Activated T-helper 1 cell treated with anti-CD3 and anti-CD28 coated beads, Interleukin-2, amount 50 U/mL, for 16 hours (primary cell): ENCODE measurements around the gene TSC22D2.

ENCODE experiments used
- DNase-seq, 2 donors: peaks; one replicate each; pipeline ENCODE4 v3.0.0-alpha.2; 2020; ENCODE audit warnings: low read depth in 1 of 2, low spot score in 1 of 2

Gene TSC22D2

DNA sequence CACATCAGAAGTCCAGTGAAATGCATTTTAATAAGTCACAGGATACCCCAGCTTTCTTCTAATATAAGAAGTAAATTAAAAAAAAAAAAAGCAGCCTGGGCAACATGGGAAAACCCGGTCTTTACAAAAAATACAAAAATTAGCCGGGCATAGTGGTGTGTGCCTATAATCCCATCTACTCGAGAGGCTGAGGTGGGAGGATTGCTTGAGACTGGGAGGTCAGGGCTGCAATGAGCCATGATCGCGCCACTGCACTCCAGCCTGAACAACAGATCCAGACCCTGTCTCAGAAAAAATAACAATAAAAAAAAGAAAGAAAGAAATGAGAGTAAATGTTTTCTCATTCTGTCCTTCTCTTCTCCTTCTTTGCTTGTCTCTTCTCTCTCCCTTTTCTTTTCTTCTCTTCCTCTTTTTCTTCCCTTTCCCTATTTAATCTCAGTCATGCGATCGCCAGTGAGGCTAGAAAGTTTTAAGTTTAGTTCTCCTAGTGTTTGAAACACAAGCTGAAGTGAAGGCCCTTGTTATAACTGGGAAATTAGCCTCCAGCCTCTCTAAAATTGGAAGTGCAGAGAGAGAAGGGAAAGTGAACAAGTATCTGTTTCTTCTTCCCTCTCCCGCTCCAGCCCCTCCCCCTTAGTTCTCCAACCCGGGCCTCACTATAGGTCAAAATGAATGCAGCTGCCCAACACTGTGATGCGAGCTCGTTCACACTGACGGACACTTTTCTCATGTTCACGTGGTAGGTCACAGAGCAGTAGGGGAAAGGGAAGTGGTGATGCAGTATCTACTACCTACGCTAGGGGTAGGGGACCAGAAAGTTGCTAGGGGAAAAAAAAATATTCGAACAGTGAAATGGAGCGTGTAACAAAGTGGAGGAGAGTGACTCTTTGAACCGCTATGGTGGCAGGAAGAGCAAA is 23.5 kb upstream of the TSC22D2 start:
- no peak for DNase-seq

DNA sequence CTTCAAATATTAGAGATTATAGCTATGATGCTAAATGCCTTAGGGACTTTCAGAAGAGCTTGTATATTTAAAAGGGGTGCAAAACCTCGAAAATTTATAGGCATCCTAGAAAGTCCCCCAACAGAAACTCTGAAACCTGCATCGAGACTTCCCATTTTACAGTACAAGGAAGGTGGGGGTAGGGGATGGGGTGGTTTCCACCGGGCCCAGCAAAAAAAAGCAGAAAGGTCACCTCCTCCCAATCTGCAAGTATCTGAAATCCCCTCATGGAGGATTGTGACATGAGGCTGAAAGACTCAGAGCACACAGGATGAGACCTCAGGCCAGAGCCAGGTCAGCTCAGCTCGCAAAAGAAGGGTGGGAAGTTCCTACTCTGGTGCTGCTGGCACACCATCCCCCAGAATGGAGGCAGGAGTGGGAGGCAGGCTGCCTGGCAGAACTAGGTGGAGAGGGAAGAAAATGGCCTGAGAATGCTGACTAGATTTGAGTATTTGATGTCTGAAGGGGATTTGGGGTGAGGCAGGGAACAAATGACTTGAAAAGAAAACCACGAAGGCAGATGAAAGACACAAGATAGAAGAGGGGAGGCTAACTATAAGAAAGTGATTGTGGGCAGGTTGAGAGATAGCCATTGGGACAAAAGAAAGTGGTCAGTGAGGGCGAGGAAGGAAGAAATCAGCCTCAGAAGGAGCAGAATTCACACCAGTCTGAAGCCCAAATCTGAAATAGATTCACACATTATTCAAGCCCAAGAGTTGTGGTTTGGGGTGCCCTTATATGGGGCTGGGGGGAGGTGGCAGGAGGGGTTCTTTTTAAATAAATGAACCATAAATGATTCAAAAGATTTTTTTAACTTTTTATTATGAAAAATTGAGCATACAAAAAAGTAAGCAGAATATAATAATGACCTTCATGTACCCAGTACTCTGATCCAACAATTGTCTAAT is 22.5 kb upstream of the TSC22D2 start:
- no peak for DNase-seq

DNA sequence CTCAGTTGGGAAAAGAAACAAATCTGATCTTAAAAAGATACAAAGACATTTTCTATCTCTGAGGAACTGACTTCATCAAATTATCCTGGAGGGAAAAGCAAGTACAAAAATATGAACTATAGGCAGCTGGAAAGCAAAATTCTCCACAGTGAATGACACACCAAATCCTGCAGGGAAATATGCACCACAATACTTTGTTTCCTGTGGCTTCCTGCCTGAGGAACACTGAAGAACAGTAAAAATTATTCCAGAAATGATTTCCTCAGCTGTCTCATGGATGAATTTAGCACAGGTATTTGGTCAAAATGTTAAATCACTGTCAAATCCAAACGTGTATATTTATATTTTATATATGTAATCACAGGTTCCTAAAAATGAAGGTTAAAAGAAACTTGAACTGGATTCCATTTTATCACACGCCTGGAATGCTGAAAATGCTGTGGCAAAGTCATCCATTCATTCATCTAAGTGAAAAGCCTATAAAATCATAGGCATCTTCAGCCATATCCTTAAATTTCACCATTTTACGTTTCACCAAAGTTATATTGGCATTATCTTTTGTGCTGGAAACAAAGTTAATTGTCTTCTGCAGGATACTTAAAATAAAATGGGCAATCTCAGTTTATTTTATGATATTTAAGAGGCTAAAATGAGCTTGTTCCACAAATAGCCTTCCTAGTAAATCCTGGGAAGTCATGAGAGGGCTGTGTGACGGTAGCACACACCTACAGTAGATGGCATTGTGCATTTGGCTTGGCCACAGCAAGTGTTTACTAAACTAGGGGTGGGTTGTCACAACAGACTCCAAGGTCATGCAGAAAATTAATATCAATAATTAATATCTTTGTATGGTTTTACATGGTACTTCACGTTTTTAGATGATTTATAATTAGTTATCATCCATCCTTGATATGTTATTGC is 19.3 kb upstream of the TSC22D2 start:
- no peak for DNase-seq

DNA sequence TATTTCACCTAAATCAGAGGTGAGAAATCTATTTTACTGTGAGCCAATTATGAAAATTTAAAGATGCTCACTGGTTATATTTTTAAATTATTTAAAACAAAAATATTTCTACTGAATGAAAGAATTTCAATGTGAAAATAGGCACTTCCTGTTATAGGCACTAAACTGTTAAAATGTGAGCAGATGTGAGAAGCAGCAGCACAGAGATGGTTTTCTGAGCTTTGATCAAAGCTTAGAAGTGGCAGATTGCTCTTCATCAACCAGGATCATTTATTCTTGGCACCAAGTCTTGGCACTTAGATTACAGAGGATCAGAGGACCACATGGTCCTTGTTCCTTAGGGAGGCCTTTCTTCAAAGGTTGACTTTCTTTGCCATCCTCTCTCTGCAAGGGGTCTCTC is 18.0 kb upstream of the TSC22D2 start:
- no peak for DNase-seq

DNA sequence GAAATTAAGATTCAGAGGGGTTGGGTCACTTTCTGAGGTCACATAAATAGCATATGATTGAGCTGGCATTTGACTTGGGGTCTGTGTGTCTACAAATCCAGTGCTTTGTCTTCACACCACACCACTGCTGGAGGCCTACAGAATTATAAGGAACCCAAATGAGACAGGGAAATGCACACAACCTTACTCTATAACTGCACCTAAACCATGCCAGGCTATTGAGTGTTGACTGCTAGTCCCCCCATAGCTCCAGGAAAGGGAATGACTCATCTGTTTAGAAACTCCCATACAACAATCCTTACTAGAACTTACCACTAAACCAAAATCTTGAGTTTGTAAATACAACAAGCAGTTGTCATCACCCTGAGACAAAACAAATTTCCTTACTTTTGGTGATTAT is 16.9 kb upstream of the TSC22D2 start:
- no peak for DNase-seq

DNA sequence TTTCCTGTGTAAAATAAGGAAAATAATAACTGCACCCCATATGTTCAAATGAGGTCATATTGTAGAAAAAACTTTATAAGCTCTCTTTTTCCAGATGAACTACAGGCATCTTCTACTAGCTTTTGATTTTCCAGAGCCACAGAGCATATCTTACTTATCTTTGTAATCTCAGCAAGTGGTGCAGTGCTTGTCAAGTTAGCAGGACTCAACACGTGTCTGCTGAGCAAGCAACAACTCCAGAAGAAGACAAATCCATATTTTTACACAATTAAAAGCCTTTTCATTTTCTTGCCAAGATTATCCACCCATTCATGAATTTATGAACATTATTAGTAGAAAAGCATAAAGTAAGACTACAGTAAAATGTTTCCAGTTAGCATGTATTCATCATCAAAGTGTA is 14.4 kb upstream of the TSC22D2 start:
- DNase-seq: no peak

DNA sequence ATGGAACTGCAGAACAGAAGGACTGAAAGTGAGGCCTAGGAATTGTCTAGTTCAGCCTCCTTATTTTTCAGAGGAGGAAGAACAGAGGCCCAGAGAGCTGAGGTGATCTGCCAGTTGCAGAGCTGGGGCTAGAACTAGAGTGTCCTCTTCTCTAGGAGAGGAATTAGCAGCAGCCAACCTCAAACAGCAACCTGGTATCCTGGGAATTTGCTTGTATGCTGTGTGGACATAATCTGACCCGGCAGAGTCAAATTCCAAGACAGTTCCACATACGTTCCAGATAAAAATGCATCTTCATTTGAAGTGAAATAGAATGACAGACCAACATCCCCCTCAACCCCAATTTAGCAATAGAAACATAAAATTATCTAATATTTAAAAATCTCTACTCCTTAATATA is 13.5 kb upstream of the TSC22D2 start:
- no peak for DNase-seq

DNA sequence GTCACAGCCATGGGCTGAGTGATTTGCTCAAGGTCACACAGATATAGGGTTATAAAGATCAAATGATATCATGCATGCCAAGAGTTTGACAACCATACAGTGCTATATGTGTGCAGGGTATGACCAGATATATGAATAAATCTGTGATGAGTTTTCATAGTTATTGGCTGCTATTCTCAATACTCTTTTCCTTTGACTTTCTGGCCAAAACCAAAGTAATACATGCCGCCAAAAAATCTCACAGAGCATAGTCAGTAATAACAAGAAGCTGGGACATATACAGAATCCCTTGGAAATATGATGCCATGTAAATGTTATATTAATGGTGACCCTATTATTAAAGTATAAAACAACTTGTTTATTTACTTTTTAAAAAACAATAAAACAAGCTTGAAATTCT is 11.6 kb upstream of the TSC22D2 start:
- no peak for DNase-seq

DNA sequence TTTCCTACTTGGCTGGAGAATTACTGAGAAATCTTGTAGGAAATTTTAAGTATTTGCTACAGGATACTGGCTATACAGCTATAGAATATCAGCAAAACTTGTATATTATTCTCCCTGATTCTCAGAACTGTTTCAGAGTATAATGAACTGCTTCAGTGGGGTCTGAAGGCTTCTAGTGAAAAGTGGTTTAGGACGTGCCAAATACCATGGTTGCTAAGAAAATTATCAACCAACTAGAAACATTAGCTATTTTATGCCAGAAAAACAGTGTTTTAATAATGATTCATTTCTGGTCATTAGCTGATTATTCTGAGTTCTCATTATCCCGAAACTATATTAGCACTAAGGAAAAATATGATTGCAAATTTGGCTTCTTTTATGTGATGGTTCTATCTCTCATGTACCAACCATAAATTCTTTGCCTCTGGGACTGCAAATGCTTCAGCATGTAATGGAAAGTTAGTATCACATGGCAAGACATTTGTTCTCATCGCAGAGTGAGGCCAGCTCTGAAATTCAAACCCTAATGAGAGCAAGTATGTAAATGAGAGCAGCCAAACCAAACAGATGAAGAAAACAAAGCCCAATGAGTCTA is 11.0 kb upstream of the TSC22D2 start:
- DNase-seq: no peak

DNA sequence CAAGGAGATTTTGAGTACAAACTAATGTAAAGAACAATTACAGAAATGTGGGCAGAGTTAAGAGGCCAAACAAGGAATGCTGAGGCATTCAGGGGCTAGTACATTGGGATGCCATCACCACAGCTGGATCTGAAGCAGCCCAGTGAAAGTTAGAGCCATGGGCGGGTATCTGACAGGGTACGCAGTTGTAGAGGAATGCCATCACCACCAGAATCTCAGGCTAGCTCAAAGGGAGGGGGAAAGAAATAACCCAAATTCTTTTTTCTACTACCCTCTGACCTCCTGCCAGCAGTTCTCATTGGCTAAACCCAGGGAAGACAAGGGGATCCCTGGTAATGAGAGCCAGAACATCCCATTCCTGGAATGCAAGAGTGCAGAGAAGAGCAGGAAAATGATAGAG is 9.0 kb upstream of the TSC22D2 start:
- no peak for DNase-seq

DNA sequence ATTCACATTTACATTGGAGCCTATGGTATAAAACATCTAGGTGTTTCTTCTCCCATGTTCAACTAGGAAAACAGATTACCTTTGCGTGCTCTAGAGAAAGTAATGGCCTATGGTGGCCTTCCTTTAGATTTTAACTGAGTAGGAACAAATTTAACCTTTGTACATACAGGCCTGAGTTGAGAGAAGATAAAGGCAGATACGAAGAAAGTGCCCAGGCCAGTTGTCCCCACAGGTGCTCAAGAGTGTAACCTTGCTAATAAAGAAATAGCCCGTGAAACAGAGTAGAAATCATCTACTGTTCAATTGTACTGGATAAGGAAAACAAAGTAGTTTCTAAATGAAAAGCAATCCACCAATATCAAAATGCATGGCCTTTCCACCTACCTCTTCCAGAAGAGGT is 6.8 kb upstream of the TSC22D2 start:
- no peak for DNase-seq

DNA sequence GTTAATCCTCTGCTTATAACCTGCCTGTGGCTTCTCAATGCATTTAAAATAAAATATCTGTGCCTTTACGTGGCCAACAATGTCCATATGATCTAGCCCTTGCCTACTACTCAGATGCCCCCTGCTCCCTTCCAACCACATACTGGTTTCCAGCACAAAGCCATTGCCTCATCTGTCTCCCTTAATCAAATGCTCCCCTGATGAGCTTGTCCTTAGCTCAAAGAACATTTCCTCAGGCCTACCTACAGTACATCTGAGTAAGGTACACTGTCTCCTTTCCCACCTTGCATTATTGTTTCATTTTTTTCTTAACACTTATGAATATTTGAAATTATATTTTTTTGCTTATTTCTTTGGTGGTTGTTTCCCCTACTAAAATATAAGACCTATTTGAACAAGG is 5.9 kb upstream of the TSC22D2 start:
- DNase-seq: no peak

DNA sequence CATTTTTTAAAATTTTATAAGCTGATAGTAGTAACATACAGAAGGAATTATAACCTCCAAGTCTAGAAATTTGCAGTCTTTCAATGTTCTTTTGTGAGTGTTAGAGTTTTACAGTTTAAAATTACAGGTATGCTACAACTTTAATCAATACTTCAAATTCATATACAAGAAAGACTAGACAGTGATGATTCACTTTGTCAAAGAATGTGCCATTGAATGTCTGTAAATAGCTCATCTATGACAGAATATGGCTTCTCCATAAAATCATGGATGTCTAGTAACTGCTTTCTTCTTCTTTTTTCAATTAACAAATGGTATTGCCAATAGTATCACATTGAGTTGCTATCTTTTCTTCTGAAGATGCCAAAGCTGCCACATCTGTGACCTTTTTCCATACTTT is 4.1 kb upstream of the TSC22D2 start:
- no peak for DNase-seq

DNA sequence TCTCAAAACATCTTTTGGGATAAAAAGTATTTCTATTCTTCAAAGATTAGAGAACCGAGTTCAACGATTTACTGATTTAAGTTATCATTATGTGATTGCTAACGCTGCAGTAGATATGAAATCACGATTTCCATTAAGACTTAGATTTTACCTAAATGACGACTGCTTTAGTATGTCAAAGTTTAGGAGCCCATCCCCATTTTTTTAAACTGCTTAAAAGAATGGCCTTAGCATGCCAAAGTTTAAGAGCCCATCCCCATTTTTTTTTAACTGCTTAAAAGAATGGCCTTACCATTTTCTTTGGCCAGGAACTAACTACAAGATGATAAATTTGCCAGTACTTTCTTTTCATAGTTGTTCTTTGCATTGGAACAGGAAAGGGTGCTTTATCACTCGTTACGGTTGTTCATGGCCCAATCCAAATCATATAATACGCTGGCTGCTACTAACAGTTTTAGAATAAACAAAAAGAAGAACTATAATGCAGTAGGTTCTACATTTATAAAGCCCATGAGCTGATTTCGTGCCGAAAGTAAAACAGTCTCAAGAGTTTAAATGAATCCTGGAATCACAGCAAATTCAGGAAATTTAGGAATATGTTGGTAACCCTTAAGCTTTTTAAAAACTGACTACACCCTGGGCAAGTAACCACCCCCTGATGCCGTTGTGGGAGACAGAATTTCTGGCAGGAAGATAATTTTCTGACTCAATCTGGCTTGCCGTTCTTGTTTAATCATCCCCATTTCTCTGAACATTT is 869 bp upstream of the TSC22D2 start:
- no peak for DNase-seq

DNA sequence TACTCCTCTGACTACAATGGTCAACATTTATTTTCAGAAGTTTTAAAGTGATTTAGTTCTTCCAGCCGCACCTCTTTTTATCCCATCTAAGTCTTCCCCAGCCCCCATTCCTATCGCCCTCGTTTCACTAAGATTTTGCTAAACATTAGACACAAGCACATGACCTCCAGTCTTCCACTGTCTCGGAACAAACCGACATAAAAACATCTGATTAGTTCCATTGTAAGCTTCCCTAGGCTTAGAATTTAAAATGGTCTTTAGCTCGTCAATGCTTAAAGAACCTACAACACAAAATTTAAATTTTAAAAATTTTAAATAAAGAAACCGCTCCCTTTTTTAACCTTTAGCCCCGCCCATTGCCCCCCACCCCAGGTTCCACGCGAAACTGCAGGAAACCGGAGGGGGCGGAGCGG is 284 bp upstream of the TSC22D2 start:
- no peak for DNase-seq

DNA sequence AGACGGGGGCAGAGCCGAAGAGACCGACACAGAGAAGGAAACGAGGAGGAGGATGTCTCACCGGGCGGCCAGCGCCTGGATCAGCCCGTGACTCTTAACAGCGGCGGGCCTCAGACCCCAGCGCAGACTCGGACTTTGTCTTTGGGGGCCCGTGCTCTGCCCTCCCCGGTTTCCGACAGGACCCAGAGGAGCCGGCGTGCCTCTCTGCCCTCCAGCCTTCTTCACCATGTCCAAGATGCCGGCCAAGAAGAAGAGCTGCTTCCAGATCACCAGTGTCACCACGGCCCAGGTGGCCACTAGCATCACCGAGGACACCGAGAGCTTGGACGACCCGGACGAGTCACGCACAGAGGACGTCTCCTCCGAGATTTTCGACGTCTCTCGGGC is 1.0 kb downstream of the TSC22D2 start:
- no peak for DNase-seq

DNA sequence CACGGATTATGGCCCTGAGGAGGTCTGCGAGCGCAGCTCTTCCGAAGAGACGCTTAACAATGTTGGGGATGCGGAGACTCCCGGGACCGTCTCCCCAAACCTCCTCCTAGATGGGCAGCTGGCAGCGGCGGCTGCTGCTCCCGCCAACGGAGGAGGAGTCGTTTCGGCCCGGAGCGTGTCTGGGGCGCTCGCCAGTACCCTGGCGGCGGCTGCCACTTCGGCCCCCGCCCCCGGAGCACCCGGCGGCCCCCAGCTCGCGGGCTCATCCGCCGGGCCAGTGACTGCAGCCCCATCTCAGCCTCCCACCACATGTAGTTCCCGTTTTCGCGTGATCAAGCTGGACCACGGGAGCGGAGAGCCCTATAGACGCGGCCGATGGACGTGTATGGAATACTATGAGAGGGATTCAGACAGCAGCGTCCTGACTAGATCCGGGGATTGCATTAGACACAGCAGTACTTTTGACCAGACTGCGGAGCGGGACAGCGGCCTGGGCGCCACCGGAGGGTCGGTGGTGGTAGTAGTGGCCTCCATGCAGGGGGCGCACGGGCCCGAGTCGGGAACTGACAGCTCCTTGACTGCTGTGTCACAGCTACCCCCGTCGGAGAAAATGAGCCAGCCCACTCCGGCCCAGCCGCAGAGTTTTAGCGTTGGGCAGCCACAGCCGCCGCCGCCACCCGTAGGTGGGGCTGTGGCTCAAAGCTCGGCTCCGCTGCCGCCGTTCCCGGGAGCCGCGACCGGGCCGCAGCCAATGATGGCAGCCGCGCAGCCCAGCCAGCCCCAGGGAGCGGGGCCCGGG is 1.6 kb downstream of the TSC22D2 start:
- DNase-seq: peak; percentile 8 to 49

DNA sequence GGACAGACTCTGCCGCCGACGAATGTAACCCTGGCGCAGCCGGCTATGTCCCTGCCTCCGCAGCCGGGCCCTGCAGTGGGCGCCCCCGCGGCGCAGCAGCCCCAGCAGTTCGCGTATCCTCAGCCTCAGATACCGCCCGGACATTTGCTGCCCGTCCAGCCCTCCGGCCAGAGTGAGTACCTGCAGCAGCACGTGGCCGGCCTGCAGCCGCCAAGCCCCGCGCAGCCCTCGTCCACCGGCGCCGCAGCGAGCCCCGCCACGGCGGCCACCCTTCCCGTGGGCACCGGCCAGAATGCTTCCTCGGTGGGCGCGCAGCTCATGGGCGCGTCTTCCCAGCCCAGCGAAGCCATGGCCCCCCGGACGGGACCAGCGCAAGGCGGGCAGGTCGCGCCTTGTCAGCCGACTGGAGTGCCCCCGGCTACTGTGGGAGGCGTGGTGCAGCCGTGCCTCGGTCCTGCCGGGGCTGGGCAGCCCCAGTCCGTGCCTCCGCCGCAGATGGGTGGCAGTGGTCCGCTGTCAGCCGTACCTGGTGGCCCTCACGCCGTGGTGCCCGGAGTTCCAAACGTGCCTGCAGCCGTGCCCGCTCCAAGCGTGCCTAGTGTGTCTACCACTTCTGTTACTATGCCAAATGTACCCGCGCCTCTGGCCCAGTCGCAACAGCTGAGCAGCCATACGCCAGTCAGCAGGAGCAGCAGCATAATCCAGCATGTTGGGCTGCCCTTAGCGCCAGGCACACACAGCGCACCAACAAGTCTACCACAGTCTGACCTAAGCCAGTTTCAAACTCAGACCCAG is 2.4 kb downstream of the TSC22D2 start:
- DNase-seq: peak; percentile 4 to 6
